ENCODE results near the gene GTF2H2.
"Not testable (repeated sequence)": the region's sequence is repeated elsewhere in the genome, so short reads cannot be mapped to it uniquely, and the experiment has no call there.

GTF2H2 gene

DNA sequence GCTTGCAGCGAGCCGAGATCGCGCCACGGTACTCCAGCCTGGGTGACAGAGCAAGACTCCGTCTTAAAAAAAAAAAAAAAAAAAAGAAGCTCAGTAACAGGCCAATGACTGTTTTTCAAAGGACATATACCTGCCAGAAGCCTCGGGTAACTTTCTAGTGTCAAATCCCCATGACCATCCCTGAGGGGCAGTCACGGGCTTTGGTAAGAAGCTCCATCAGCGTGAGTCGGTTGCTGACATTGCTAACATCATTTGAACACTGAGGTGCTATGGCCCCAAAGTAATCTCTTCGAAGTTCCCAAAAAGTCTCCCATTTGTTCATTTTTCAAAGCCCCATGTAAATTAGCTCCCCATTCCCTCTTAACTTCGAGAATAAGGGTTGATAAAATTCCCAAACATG lies 53.9 kb downstream of the GTF2H2 start:
- DNase-seq (ENCODE audit: low read depth, low spot score) = no peak

DNA sequence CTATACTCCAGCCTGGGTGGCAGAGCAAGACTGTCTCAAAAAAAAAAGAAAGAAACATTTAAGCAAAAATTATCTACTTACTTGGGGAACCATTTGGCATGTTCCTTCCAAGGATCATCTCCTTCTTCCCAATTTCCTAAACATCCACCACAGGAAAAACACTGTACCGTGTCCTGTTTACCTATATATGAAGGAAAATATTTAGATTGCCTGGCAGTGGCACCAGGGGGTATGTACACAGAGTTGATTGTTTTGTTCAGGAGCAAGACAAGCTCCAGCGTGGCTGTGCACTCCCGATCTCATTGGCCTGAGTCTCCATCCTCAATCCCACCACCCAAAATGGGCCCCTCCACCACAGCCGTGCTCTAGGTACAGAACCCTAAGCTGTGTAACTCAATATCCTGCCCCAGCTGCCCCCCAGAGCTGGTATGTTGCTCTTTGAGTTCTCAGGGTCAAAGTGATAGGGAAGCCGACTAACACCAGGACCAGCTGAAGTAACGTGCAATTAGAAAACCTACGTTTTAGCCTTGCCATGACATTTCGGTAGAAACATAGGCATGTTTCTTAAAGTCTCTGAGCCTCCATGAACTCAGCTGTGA lies 56.2 kb downstream of the GTF2H2 start:
- DNase-seq (ENCODE audit: low read depth, low spot score) = no peak

DNA sequence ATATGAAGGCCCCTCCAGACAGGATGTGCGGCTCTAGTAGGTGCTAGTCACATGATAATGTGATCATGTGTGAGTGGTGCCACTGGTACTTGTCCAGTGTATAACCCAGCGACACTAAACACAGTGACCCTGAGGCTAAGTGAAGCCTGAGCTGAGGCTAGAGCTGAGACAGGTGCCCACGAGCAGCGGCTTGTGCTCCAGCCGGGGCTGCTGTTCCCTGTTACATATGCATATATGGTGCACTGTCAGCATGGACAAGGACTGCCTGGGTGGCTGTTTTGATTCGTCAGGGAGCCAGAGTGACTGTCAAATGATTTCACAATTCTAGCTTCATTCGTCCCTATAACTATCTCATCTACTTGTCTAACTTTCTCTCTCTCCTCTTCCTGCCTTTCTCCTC lies 60.5 kb downstream of the GTF2H2 start:
- DNase-seq (ENCODE audit: low read depth, low spot score) = not testable (repeated sequence)
